Activated CD8-positive, alpha-beta T cell treated with anti-CD3 and anti-CD28 coated beads, Interleukin-2, amount 10 ng/mL, durations not matched to agents 7 days and 5 days (primary cell): ENCODE data around the gene PKNOX2. TPM values are rescaled to one million over a fixed set of nuclear protein-coding genes. Genes with fewer than 3 reads are reported as not detected.
A peak's percentile ranks its signal among the peaks of the same experiment; 100 is the strongest.

ENCODE experiments used
- ATAC-seq: fragments of 150-1000 bp; cut with Tn5 transposase; one replicate; pipeline ENCODE4 v1.10.0; 2021; ENCODE audit warnings: moderate library complexity
- CTCF ChIA-PET: fragments of 350-600 bp; sonication (Branson Sonifier 250); formaldehyde crosslinking; loops from one replicate; lab custom pipeline; 2021; ENCODE audit warnings: antibody characterized with exemption; lab: Charles Lee
- POLR2A ChIA-PET: fragments of 350-600 bp; sonication (Branson Sonifier 250); formaldehyde crosslinking; loops from one replicate; lab custom pipeline; 2021; ENCODE audit warnings: antibody characterized with exemption; lab: Charles Lee
- DNase-seq: peaks from one replicate; pipeline ENCODE4 v3.0.0-alpha.2; 2020
- H3K27ac Mint-ChIP-seq: one replicate; pipeline ENCODE4 v1.8.0; 2021; ENCODE audit warnings: mild to moderate bottlenecking, mixed read lengths
- H3K27me3 Mint-ChIP-seq: one replicate; pipeline ENCODE4 v1.8.0; 2021; ENCODE audit warnings: low read depth, mixed read lengths
- H3K36me3 Mint-ChIP-seq: one replicate; pipeline ENCODE4 v1.8.0; 2021; ENCODE audit warnings: low read depth, mixed read lengths
- H3K4me1 Mint-ChIP-seq: one replicate; pipeline ENCODE4 v1.8.0; 2021; ENCODE audit warnings: low read depth, mixed read lengths
- H3K4me3 Mint-ChIP-seq: one replicate; pipeline ENCODE4 v1.8.0; 2021; ENCODE audit warnings: mild to moderate bottlenecking, mixed read lengths
- H3K9me3 Mint-ChIP-seq: one replicate; pipeline ENCODE4 v1.8.0; 2022; ENCODE audit warnings: mixed read lengths; ENCODE audit not compliant: insufficient read depth
- total RNA-seq, 2 experiments: library from RNA; stranded (reverse); gene quantifications; one replicate each; pipeline ENCODE4 v1.2.3, GENCODE V29; 2021

PKNOX2 gene
- total RNA-seq, 2 experiments from 2014 or later: not detected

GRCh38 chr11:125315079-125315740 lies 150.7 kb downstream of the PKNOX2 start:
- Mint-ChIP-seq H3K27ac (no peak overlapping the region), H3K4me1 (no peaks in the 10 kb centered on the region), H3K27me3 (peaks cover 20% of the 10 kb centered on the region), H3K4me3 (no peak overlapping the region), H3K36me3 (no peaks in the 10 kb centered on the region), H3K9me3 (no peaks in the 10 kb centered on the region)
- ChIA-PET POLR2A (no interaction called here), CTCF (no interaction called here)
- no peak for DNase-seq
- ATAC-seq: no peak

DNA sequence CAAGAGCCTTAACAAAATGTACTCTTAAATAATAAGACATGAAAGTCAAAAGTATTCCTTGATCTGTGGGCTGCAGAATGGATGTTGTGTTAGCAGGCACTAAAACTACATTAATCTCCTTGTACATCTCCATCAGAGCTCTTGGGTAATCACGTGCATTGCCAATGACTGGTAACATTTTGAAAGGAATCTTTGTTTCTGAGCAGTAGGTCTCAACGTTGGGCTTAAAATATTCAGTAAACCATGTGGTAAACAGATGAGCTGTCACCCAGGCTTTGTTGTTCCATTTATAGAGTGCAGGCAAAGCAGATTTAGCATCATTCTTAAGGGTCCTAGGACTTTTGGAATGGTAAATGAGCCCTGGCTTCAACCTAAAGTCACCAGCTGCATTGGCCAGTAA lies 152.9 kb downstream of the PKNOX2 start:
- H3K36me3 Mint-ChIP-seq: no peaks in the 10 kb centered on the region
- POLR2A ChIA-PET: interaction anchor here (0.6 kb wide), 1 partner anchor 128 kb away, joined by 3 read pairs; no protein-coding TSS in a partner anchor

DNA sequence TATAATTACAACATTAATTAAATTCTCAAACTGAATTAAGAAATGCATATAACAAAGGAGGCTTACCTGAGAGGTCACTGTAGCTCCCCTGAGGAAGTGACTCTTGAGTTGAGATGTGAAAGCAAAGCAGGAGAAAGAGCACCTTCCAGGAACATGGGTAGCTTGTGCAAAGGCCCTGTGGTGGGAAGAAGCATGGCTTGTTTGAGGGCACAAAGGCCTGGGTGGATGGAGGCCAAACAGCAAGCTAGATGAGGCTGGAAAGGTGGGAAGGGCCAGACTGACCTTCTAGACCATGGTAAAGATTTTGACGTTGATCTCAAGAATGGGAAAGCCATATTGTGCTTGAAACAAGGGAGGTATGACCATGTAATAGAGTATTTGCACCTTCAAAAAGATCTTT lies 155.1 kb downstream of the PKNOX2 start:
- Mint-ChIP-seq H3K9me3 (no peaks in the 10 kb centered on the region), H3K27ac (no peak overlapping the region), H3K4me3 (no peak overlapping the region), H3K27me3 (peaks cover 24% of the 10 kb centered on the region), H3K36me3 (no peaks in the 10 kb centered on the region), H3K4me1 (no peaks in the 10 kb centered on the region)
- ChIA-PET POLR2A (no interaction called here), CTCF (no interaction called here)
- DNase-seq (no peak), ATAC-seq (no peak)

More for the DNA sequence above, 152.9 kb downstream of the PKNOX2 start:
- no peaks in the 10 kb centered on the region for H3K9me3 Mint-ChIP-seq
- CTCF ChIA-PET: no interaction called here
- H3K4me1 Mint-ChIP-seq: no peaks in the 10 kb centered on the region
- H3K27me3 Mint-ChIP-seq: peaks cover 21% of the 10 kb centered on the region
- DNase-seq (no peak), ATAC-seq (no peak)
- H3K4me3 Mint-ChIP-seq: no peak overlapping the region
- H3K27ac Mint-ChIP-seq: no peak overlapping the region

DNA sequence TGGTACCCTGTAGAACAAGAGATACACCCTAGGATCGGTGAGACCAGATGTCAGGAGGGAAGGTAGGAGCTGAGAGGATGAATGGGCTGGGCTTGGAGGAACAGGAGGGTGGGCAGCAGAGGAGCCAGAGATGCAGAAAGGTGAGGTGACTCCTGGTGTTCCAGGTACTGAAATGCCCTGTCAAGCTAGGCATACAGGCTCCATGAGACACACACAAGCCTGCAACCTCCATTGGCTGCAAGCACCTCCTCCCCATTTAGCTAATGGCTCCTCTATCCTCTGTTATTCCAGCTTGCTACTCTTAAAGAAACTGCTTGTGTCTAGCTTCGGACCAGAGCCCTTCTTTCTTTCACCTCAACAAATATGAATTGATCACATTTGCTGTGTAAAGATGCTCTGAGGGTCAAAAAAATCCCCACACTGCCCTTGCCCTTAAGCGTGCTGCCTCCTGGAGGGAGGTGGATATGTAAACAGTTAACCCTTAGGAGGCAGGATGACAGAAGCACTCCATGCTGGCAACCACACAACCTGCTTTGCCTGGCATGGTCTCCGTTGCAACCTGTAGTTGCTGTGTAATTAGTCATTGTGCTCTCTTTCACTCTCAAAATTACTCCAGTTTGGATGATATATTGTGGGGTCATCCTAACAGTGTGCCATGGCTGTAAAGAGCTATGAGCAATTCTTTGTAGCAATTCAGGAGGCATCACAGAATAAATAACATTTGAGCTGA lies 156.0 kb downstream of the PKNOX2 start:
- Mint-ChIP-seq H3K27ac (no peak overlapping the region), H3K4me1 (no peaks in the 10 kb centered on the region), H3K4me3 (no peak overlapping the region), H3K9me3 (no peaks in the 10 kb centered on the region), H3K36me3 (no peaks in the 10 kb centered on the region), H3K27me3 (peaks cover 26% of the 10 kb centered on the region)
- DNase-seq: no peak
- CTCF ChIA-PET: no interaction called here
- ATAC-seq: no peak
- POLR2A ChIA-PET: no interaction called here

GRCh38 chr11:125322289-125322688 lies 157.7 kb downstream of the PKNOX2 start:
- ATAC-seq: no peak
- Mint-ChIP-seq H3K36me3 (no peaks in the 10 kb centered on the region), H3K4me1 (no peaks in the 10 kb centered on the region), H3K27me3 (peaks cover 24% of the 10 kb centered on the region), H3K27ac (no peak overlapping the region), H3K4me3 (no peak overlapping the region), H3K9me3 (no peaks in the 10 kb centered on the region)
- DNase-seq: no peak
- POLR2A ChIA-PET: no interaction called here
- CTCF ChIA-PET: no interaction called here

DNA sequence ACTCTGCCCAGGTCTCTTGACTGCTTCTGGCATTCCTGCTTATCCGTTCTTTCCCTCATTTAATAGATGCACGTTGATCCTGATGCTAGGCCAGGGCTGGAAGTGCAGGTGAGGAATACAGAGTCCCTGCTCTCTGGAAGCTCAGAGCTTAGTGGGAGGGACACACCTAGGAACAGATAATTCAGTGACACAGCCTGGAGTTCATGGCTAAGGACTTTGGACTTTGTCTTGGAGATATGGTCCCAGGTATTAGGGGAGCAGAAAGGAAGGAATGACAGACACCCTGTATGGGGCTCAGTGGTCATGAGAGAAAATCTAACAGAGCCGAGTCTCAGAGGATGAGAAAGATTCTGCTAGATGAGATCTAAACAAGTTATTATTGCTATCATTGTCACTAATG lies 160.6 kb downstream of the PKNOX2 start:
- Mint-ChIP-seq H3K27ac (no peak overlapping the region), H3K36me3 (no peaks in the 10 kb centered on the region), H3K4me1 (no peaks in the 10 kb centered on the region), H3K4me3 (no peak overlapping the region), H3K27me3 (peaks cover 28% of the 10 kb centered on the region), H3K9me3 (no peaks in the 10 kb centered on the region)
- POLR2A ChIA-PET: no interaction called here
- ATAC-seq: no peak
- DNase-seq: no peak
- CTCF ChIA-PET: no interaction called here

DNA sequence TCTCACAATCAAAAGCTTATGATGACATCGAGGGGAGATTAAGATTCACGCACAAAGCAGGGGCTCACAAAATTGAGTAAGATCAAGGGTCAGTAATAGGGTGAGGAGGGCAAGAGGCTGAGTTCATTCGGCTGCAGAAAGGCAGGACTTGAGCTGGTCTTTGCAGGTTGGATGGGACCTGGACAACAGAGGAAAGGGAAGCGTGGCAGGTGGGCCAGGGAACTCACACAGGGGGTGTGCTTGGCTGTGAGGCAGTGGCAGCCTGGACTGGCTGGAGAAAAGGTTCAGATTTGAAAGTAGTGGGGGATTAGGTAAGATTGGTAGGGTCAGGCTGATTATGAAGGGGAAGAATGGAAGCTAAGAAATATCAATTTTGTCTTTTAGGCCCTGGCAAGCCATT lies 161.6 kb downstream of the PKNOX2 start:
- Mint-ChIP-seq H3K36me3 (no peaks in the 10 kb centered on the region), H3K27ac (no peak overlapping the region), H3K9me3 (no peaks in the 10 kb centered on the region), H3K4me1 (no peaks in the 10 kb centered on the region), H3K27me3 (peaks cover 28% of the 10 kb centered on the region), H3K4me3 (no peak overlapping the region)
- DNase-seq: no peak
- ChIA-PET CTCF (interaction anchor here (1.4 kb wide), 1 partner anchor 20 kb away, joined by 7 read pairs; no protein-coding TSS in a partner anchor), POLR2A (no interaction called here)
- ATAC-seq: no peak

GRCh38 chr11:125327518-125328224 lies 163.1 kb downstream of the PKNOX2 start:
- CTCF ChIA-PET: interaction anchor here (1.4 kb wide), 1 partner anchor 19 kb away, joined by 7 read pairs; no protein-coding TSS in a partner anchor
- Mint-ChIP-seq H3K36me3 (no peaks in the 10 kb centered on the region), H3K4me3 (no peak overlapping the region), H3K4me1 (no peaks in the 10 kb centered on the region), H3K9me3 (no peaks in the 10 kb centered on the region), H3K27ac (no peak overlapping the region), H3K27me3 (peaks cover 26% of the 10 kb centered on the region)
- POLR2A ChIA-PET: interaction anchor here (0.6 kb wide), 1 partner anchor 85 kb away, joined by 3 read pairs; no protein-coding TSS in a partner anchor
- no peak for ATAC-seq
- no peak for DNase-seq

DNA sequence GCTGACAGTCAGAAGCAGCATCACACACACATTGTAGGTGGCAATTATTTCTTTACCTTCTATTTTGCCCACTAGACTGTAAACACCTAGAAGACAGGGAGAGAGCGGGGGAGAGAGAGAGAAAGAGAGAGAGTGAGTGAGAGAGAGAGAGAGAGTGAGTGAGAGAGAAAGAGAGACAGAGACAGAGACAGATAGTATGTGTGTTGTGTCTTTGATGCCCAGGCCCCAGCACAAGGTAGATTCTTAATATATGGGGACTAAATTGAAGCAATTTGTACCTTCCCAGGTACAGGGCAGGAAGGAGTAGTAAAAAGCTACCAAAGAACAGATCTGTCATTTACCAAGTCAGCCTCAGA lies 163.7 kb downstream of the PKNOX2 start:
- Mint-ChIP-seq H3K27me3 (peaks cover 26% of the 10 kb centered on the region), H3K4me3 (no peak overlapping the region), H3K9me3 (no peaks in the 10 kb centered on the region), H3K36me3 (no peaks in the 10 kb centered on the region), H3K27ac (no peak overlapping the region), H3K4me1 (no peaks in the 10 kb centered on the region)
- ChIA-PET POLR2A (no interaction called here), CTCF (no interaction called here)
- DNase-seq: no peak
- no peak for ATAC-seq

- DNase-seq: no peak
- ATAC-seq: peak; percentile 11
- Mint-ChIP-seq H3K27me3 (peaks cover 26% of the 10 kb centered on the region), H3K4me1 (no peaks in the 10 kb centered on the region), H3K4me3 (no peak overlapping the region), H3K36me3 (no peaks in the 10 kb centered on the region), H3K9me3 (no peaks in the 10 kb centered on the region), H3K27ac (no peak overlapping the region)
- ChIA-PET CTCF (interaction anchor here (1.0 kb wide), 1 partner anchor 16 kb away, joined by 5 read pairs; no protein-coding TSS in a partner anchor), POLR2A (no interaction called here)
Observed at GRCh38 chr11:125329786-125330185, 165.2 kb downstream of the PKNOX2 start.

DNA sequence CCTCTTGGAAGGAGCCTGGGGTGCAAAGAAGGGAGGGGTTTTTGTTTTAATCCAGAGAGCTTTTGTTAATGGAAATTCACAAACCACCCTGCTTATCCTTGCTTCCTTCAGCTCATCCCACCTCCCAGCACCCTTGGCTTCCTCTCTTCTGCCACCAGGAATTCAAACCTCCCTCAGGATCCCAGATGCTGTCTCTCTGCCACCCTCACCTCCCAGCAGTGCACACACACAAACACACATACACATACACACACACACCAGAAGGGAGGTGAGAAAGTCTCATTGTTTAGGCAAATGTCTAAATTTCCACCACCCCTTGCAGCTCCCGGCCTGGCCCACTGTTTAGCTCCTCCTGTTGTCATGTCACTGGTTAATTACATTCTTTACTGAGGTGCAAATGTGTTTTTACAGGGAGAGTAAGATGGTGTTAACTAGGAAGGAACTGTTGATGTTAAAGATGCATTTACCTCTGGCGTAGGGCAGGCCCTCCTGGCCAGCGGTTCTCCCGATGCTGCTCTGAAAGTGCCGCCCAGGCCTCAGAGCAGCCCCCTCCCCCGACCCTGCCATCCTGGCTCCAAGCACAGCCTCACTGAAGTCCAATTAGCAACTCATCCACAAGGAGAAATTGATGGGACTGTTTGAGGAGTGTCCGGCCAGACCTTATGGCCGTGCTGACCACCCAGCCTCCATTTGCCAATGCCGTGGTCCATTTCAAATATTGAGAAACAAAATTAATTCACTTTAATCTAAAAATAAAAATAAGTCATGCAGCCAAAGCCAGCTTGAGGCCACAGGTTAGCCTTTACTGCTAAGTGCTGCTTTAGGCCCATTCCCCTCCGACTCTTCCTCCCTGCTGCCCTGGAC lies 166.1 kb downstream of the PKNOX2 start:
- CTCF ChIA-PET: no interaction called here
- Mint-ChIP-seq H3K36me3 (no peaks in the 10 kb centered on the region), H3K4me1 (no peaks in the 10 kb centered on the region), H3K27me3 (peaks cover 24% of the 10 kb centered on the region), H3K27ac (no peak overlapping the region), H3K9me3 (no peaks in the 10 kb centered on the region), H3K4me3 (no peak overlapping the region)
- DNase-seq (no peak), ATAC-seq (no peak)
- POLR2A ChIA-PET: no interaction called here
